Mucosa of stomach (tissue), 1 donor: ENCODE data around the gene TMEM131L.

Source experiments
- H3K27me3 ChIP-seq: one replicate; pipeline ENCODE4 v1.7.0; 2013; ENCODE audit warnings: mild to moderate bottlenecking, low read length; ENCODE audit not compliant: control insufficient read depth, insufficient read depth
- H3K36me3 ChIP-seq: one replicate; pipeline ENCODE4 v1.7.0; 2013; ENCODE audit warnings: low read length; ENCODE audit not compliant: control insufficient read depth, insufficient read depth
- H3K4me1 ChIP-seq: one replicate; pipeline ENCODE4 v1.7.0; 2013; ENCODE audit warnings: mild to moderate bottlenecking, low read length; ENCODE audit not compliant: control insufficient read depth, insufficient read depth
- H3K4me3 ChIP-seq: one replicate; pipeline ENCODE4 v1.7.0; 2013; ENCODE audit warnings: low read length
- H3K9ac ChIP-seq: one replicate; pipeline ENCODE4 v1.7.0; 2013; ENCODE audit warnings: mild to moderate bottlenecking, low read length, moderate library complexity
- H3K9me3 ChIP-seq: one replicate; pipeline ENCODE4 v1.7.0; 2013; ENCODE audit warnings: mild to moderate bottlenecking, low read length, moderate library complexity; ENCODE audit not compliant: control insufficient read depth
- donor health status: Pancreatic carcinoma.

TMEM131L gene

GRCh38 chr4:153523941-153524386 lies 57.8 kb downstream of the TMEM131L start:
- Histone ChIP-seq H3K9ac (no peak overlapping the region), H3K4me3 (no peak overlapping the region), H3K36me3 (no peaks in the 10 kb centered on the region), H3K27me3 (no peaks in the 10 kb centered on the region), H3K9me3 (no peaks in the 10 kb centered on the region), H3K4me1 (peaks cover 11% of the 10 kb centered on the region)

GRCh38 chr4:153524682-153525081 lies 58.5 kb downstream of the TMEM131L start:
- Histone ChIP-seq H3K9ac (no peak overlapping the region), H3K4me1 (peaks cover 9% of the 10 kb centered on the region), H3K27me3 (no peaks in the 10 kb centered on the region), H3K9me3 (no peaks in the 10 kb centered on the region), H3K36me3 (no peaks in the 10 kb centered on the region), H3K4me3 (no peak overlapping the region)

GRCh38 chr4:153527690-153528089 lies 61.5 kb downstream of the TMEM131L start:
- no peaks in the 10 kb centered on the region for H3K27me3 ChIP-seq
- no peaks in the 10 kb centered on the region for H3K9me3 ChIP-seq
- H3K4me1 ChIP-seq: peaks cover 5% of the 10 kb centered on the region
- H3K9ac ChIP-seq: no peak overlapping the region
- no peaks in the 10 kb centered on the region for H3K36me3 ChIP-seq
- H3K4me3 ChIP-seq: no peak overlapping the region

GRCh38 chr4:153528705-153529485 lies 62.7 kb downstream of the TMEM131L start:
- Histone ChIP-seq H3K9me3 (no peaks in the 10 kb centered on the region), H3K4me1 (peaks cover 5% of the 10 kb centered on the region), H3K36me3 (no peaks in the 10 kb centered on the region), H3K9ac (no peak overlapping the region), H3K27me3 (no peaks in the 10 kb centered on the region), H3K4me3 (no peak overlapping the region)

- H3K4me1 ChIP-seq: peaks cover 5% of the 10 kb centered on the region
- no peaks in the 10 kb centered on the region for H3K36me3 ChIP-seq
- no peak overlapping the region for H3K9ac ChIP-seq
- H3K9me3 ChIP-seq: no peaks in the 10 kb centered on the region
- no peak overlapping the region for H3K4me3 ChIP-seq
- H3K27me3 ChIP-seq: no peaks in the 10 kb centered on the region
These were observed 63.5 kb downstream of the TMEM131L start for GRCh38 chr4:153529646-153530045.

- Histone ChIP-seq H3K4me3 (no peak overlapping the region), H3K36me3 (no peaks in the 10 kb centered on the region), H3K4me1 (peaks cover 5% of the 10 kb centered on the region), H3K27me3 (no peaks in the 10 kb centered on the region), H3K9ac (no peak overlapping the region), H3K9me3 (no peaks in the 10 kb centered on the region)
These were observed 64.3 kb downstream of the TMEM131L start for GRCh38 chr4:153530284-153530999.

- no peak overlapping the region for H3K9ac ChIP-seq
- H3K27me3 ChIP-seq: no peaks in the 10 kb centered on the region
- no peaks in the 10 kb centered on the region for H3K9me3 ChIP-seq
- peaks cover 10% of the 10 kb centered on the region for H3K4me1 ChIP-seq
- H3K4me3 ChIP-seq: no peak overlapping the region
- H3K36me3 ChIP-seq: no peaks in the 10 kb centered on the region
These were observed 64.8 kb downstream of the TMEM131L start for GRCh38 chr4:153531000-153531358.

GRCh38 chr4:153531976-153532626 lies 65.9 kb downstream of the TMEM131L start:
- H3K27me3 ChIP-seq: no peaks in the 10 kb centered on the region
- no peak overlapping the region for H3K9ac ChIP-seq
- H3K4me1 ChIP-seq: peaks cover 11% of the 10 kb centered on the region
- H3K4me3 ChIP-seq: no peak overlapping the region
- H3K36me3 ChIP-seq: no peaks in the 10 kb centered on the region
- no peaks in the 10 kb centered on the region for H3K9me3 ChIP-seq

- Histone ChIP-seq H3K36me3 (no peaks in the 10 kb centered on the region), H3K4me3 (no peak overlapping the region), H3K9me3 (no peaks in the 10 kb centered on the region), H3K9ac (no peak overlapping the region), H3K4me1 (peaks cover 11% of the 10 kb centered on the region), H3K27me3 (no peaks in the 10 kb centered on the region)
These were observed 66.5 kb downstream of the TMEM131L start for GRCh38 chr4:153532636-153533035.

GRCh38 chr4:153533387-153533786 lies 67.2 kb downstream of the TMEM131L start:
- Histone ChIP-seq H3K4me3 (no peak overlapping the region), H3K36me3 (no peaks in the 10 kb centered on the region), H3K9ac (no peak overlapping the region), H3K27me3 (no peaks in the 10 kb centered on the region), H3K4me1 (peaks cover 11% of the 10 kb centered on the region), H3K9me3 (no peaks in the 10 kb centered on the region)

GRCh38 chr4:153534792-153535629 lies 68.9 kb downstream of the TMEM131L start:
- peaks cover 11% of the 10 kb centered on the region for H3K4me1 ChIP-seq
- no peaks in the 10 kb centered on the region for H3K27me3 ChIP-seq
- no peaks in the 10 kb centered on the region for H3K36me3 ChIP-seq

More at GRCh38 chr4:153534792-153535629, 68.9 kb downstream of the TMEM131L start:
- Histone ChIP-seq H3K4me3 (no peak overlapping the region), H3K9ac (no peak overlapping the region), H3K9me3 (no peaks in the 10 kb centered on the region)
